ENCODE measurements around the gene CRYGB.
"Not testable (repeated sequence)": the region's sequence is repeated elsewhere in the genome, so short reads cannot be mapped to it uniquely, and the experiment has no call there.

The CRYGB gene

DNA sequence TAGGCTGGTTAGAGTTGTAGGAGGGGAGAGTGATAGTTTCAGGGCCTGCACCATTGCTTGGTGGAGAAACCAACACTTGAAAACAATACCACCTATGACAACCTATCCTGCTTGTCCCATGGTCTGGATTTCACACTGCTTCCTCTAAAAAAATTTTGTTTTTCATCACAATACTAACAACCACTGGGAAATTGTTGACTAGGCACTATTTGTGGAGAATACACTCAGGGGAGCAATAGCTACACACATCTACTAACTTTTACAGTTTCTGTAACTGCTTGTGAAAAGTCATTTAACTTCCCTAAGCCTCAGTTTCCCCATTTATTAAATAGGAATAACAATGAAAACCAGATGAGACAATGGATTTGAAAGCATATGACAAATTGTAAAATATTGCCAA lies 4.1 kb upstream of the CRYGB start:
- DNase-seq (no peak), ATAC-seq (no peak)

DNA sequence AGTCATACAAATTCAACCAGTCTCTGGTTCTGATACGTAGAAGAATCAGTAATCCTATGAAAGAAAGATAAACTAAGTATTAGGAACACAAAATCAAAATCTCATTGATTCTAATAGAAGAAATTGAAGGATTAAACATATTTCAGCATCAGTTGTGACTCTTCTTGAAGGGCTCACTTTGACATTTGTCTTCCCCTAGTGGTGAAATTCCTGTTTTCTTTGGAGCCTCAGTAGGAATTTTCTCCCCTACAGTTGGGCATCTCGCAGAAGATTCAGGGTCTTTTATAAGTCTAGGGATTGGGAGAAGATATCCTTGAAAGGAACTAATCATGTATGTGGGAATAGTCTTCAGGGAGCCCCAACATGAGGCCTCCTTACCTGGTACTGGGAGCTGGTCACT lies 2.8 kb upstream of the CRYGB start:
- ATAC-seq (no peak), DNase-seq (no peak)

DNA sequence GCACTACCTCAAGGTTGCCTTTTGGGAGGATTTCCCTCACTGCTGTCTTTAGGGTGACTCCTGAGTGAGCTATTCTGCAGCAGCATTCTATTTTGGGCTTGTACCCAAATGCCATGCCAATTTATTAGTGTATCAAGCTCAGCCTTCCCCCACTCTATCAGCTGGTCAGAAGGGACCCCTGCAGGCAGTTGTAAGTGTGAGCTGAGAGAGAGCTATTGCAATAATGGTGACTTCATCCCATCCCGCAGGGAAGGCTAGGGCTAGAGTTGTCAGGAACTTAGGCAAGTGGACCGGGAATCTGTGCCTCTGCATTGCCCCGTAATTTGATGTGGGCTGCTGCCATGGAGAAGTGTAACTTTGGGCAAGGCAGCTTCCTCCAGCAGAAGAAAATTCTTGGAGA lies 1.8 kb upstream of the CRYGB start:
- no peak for ATAC-seq
- no peak for DNase-seq

DNA sequence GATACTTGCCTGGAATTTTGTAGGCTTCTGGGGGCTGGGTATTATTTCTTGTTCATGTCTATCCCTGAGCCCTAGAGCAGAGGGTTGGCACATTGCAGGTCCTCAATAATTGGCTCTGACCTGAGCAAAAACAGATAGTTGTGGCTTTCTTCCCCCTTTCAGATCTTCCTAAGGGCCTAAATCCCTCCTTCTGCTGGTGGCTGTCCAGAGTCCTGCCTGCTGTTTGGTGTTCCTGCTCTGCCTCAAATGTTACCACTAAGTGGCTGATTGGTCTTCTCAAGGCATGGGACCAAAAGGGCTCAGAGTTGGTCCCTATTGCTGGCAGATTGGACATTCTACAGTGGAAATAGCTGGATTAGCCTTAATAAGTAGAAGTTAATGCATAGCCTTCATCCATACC lies 1.1 kb upstream of the CRYGB start:
- no peak for DNase-seq
- no peak for ATAC-seq

DNA sequence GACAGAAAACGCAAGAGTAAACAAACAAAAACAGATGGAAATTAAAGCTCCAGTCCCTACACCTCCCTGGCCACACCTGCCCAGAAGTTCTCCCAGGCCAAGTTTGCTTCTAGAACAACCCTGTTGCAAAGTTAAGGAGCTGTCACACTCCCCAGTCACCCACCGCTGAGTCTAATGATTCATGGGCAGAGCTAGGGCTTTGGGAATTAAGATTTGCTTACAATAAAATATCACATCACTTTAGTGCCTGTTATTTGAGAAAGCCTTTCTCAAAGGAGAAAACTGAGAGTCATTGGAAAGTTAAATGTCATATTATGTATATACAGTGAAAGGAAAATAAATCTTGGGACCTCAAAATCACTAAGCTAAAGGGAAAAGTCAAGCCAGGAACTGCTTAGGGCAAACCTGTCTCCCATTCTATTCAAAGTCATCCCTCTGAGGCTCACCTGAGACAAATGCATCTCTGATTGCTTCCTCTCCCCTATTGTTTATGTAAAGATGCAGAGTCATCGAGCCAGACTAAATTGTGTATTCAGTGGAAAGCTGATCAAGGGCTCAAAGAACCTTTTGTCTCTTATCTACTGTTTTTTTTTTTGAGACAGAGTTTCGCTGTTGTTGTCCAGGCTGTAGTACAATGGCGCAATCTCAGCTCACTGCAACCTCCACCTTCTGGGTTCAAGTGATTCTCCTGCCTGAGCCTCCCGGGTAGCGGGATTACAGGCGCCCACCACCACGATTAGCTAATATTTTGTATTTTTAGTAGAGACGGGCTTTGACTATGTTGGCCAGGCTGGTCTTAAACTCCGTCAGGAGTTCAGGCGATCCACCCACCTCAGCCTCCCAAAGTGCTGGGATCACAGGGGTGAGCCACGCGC lies 2.8 kb downstream of the CRYGB start:
- no peak for ATAC-seq
- no peak for DNase-seq

DNA sequence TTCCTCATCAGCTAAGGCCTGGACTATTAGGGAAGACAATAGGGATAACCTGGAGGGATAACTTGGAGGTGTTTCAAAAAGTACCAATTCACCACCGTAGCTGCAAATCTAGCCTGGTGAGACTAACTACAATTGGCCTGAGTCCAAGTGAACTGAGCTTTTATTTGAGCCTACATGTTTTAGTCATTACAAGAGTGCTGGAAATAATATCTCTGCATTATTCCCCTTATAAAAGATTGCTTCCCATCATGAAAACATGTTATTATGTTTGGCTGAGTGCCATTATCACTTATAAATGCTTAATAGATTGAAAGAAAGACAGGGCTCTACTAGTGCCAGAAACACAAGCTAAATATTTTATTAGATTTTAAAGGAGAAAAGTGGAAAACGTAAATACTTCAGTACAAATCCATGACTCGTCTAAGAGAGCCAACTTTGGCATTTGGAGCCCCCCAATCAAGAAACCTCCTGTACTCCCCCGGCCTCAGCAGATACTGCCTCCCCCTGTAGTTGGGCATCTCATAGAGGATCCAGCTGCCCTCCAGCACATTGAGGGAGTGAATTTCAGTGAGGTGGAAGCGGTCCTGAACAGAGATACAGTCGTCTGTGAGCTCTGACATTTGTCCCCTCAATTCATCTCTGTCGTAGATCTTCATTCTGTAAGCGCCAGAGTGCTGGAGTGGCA lies 3.6 kb downstream of the CRYGB start:
- ATAC-seq (no peak), DNase-seq (no peak)

DNA sequence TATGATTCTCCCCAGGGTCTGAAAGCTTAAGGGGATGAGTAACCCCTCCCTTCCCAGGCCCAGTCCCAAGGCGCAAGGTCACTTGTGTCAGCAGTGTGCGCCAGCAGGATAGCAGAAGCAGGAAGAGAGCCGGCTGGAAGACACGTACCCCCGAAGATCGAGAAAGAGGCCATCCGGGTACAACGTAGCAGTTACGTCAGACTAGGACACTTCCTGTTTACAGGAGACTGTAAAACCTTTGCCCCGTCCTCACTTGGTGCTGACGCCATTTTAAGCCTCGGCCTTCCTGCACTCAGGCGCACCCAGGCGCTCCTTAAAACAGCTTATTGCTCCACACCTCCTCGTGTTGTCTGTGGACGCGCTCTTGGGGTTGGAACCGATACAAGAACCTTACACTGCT lies 6.5 kb downstream of the CRYGB start:
- no peak for ATAC-seq

DNA sequence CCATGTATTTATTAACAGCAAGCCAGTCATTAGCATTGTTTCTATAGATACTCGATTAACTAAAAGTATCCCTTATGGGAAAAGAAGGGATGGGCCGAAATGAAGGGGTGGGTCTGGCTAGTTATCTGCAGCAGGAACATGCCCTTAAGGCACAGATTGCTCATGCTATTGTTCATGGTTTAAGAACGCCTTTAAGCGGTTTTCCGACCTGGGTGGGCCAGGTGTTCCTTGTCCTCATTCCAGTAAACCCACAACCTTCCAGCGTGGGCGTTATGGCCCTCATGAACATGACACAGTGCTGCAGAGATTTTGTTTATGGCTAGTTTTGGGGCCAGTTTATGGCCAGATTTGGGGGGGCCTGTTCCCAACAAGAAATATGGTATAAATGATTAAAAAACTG lies 7.6 kb downstream of the CRYGB start:
- not testable (repeated sequence) for ATAC-seq, DNase-seq

More for the DNA sequence above, 6.5 kb downstream of the CRYGB start:
- DNase-seq = no peak

DNA sequence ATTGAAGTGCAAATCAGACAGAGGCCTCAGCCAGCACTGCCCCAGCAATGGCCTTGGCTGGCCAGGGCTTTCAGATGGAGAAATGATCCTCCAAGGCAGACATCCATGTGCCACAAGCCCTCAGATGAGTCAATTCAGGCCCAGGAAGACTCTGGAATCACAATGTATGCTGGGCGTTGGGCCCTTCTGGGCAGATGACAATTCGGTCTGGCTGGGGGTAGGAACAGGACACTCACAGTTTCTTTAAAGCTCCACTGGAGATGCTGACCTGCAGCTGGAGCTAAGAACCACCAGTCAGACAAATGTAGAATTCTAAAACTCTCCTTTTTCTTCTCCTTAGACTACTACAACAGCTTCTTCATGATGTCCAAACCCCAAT lies 9.3 kb downstream of the CRYGB start:
- no peak for ATAC-seq
- no peak for DNase-seq

DNA sequence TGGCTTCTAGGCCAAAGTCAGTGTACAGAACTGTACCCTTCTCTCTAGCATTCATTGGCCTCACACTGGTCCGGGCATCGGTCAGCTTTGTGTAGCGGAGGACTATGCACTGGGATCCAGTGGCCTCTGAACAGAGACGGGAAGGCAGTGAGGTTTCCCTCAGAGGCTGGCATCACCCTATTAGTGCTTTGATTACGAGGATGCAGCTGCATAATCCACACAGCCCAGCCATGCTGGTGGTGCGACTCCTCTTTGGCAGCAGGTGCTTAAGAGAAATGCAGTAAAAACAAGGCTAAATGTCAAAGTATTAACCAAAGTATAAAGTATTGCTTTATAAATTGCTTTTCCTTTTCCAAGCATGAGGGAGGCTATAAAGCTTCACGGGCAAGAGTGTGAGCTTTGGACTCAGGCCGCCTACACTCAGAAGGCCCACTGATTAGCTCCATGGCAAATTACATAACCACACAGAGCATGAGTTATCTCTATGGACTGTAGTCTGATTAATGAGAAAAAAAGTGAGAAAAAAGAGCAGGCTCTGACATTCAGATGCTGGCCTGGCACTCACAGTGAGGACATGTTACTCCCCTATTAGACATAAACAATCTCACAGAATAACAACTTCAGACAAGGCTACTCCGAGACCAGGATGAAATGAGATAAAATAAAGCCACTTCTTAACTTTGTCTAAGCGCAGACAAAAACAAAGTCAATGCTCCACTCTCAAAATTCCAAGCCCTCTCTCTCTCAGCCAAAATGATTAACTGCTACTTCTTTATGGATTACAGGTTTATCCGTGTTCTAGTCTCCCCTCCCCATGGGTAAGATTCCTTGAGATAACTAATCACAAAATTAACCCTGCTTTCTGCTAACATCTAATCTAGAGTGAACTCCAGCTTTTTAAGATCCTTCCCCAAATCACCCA lies 9.9 kb downstream of the CRYGB start:
- ATAC-seq = no peak
- DNase-seq = no peak

DNA sequence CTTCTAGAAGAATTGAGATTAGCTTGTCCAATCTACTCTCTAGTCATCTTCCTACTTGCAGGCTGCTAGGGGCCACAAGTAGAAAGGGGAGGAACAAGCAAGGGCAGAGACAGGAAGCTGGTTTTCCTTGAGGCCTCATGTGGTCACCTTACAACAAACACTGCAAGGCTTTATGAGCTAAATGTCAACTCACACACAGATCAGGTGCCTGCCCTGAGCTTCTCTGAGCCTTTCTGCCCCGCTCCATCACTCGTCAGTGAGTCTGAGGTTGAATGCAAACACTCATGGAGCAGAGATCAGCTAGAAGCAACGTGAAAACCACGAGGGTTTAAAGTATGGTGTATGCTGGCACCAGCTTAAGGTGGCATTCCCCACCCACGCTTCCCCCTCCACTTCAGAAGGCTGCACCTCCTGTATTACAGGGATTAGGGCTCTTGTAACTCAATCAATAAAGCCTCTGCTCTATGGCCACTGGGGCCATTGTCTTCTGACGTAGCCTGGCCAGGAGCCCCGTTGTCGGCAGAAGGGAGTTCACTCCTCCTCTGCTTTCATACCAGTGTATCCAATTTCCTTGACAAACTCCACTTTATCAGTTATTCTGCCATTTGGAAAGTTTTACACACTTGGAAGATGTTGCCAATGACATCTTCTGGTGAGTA lies 10.9 kb downstream of the CRYGB start:
- DNase-seq (peak; percentile 20), ATAC-seq (peak; percentile 90)

DNA sequence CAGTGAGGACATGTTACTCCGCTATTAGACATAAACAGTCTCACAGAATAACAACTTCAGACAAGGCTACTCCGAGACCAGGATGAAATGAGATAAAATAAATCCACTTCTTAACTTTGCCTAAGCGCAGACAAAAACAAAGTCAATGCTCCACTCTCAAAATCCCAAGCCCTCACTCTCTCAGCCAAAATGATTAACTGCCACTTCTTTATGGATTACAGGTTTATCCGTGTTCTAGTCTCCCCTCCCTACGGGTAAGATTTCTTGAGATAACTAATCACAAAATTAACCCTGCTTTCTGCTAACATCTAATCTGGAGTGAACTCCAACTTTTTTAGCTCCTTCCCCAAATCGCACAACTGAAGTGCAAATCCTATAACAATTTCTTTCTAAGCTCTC lies 15.2 kb downstream of the CRYGB start:
- DNase-seq (no peak), ATAC-seq (no peak)

DNA sequence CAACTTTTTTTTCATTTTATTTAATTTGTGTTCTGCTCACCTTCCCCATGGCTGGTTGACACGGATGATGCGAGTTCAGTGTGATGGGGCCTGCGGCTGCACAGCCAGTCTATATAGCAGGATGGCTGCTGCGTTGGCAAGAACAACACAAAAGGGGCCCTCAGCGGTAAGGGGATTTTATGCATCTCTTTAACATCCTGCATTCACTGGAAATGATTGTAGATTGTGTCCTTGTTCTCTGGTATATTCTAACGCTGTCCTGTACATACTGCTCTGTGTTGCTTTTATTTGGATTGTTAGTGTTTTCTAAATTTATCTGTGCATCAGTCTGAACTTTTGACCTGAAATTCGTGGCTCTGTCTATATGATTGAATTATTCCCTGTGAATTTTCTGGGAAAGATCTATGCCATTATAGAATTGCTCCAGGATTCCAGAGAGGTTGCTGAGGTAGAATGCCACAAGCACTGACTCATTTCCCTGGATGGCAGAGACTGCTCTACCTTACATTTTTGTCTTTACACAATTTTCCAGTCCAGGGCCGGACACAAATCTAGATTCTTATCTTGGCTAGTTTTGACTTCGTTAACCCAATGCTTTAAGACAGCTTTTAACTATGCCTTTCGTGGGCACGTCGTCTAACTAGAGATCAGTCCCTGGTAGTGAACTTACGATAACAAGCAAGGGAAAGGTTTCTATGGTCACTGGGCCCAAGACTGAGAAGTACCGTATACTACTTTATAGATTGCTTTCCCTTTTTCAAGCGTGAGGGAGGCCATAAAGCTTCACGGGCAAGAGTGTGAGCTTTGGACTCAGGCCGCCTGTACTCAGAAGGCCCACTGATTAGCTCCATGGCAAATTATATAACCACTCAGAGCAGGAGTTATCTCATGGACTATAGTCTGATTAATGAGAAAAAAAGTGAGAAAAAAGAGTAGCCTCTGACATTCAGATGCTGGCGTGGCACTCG lies 15.9 kb downstream of the CRYGB start, which contains the start of gene CRYGC:
Gene CRYGC (minus strand): TSS at position 85 of the 968 bp plus-strand sequence. CDS start 36 bp downstream, at position 49.
- ATAC-seq (no peak), DNase-seq (no peak)

DNA sequence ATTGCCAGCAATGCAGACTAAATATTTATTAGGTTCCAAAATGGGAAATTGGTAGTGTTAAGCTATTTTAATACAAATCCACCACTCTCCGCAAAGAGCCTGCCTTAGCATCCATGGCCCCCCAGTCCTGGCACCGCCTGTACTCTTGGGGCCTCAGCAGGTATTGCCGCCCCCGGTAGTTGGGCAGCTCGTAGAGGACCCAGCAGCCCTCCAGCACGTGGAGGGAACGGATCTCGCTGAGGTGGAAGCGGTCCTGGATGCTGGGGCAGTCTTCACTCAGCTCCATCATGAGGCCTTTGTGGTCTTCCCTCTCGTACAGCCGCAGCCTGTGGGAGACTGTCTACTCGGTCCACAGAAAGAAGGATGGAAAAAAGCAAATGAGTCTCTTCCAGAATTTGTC lies 17.8 kb downstream of the CRYGB start:
- DNase-seq (no peak), ATAC-seq (no peak)

DNA sequence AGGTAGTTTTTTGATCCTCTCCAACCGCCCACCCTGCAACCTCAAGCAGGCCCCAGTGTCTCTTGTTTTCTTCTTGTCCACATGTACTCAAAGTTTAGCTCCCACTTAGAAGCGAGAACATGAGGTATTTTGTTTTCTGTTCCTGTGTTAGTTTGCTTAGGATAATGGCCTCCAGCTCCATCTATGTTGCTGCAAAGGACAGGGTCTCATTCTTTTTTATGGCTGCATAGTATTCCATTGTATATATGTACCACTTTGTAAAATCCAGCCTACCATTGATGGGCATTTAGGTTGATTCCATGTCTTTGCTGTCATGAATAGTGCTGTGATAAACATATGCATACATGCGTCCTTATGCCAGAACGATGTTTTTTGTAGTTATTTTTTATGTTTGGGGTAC lies 18.9 kb downstream of the CRYGB start:
- DNase-seq = no peak
- ATAC-seq = no peak

DNA sequence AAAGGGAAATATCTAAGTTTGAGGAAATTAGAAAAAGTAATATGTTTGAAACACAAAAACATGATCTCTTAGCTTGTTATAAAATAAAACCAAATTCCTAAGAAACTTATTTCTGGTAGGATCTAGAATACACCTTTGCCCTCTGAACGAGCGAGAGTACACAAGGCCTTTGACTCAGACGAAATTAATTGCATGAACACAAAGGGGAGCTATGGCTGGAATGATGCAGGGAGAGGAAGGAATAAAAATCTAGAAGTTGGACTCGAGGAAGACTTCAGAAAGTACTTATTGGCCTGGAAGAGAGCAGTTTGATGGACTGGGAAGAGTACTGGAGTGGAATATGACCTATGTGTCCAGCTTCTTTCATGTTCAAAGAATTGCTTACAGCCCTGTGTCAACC lies 20.7 kb downstream of the CRYGB start:
- DNase-seq (no peak), ATAC-seq (no peak)

DNA sequence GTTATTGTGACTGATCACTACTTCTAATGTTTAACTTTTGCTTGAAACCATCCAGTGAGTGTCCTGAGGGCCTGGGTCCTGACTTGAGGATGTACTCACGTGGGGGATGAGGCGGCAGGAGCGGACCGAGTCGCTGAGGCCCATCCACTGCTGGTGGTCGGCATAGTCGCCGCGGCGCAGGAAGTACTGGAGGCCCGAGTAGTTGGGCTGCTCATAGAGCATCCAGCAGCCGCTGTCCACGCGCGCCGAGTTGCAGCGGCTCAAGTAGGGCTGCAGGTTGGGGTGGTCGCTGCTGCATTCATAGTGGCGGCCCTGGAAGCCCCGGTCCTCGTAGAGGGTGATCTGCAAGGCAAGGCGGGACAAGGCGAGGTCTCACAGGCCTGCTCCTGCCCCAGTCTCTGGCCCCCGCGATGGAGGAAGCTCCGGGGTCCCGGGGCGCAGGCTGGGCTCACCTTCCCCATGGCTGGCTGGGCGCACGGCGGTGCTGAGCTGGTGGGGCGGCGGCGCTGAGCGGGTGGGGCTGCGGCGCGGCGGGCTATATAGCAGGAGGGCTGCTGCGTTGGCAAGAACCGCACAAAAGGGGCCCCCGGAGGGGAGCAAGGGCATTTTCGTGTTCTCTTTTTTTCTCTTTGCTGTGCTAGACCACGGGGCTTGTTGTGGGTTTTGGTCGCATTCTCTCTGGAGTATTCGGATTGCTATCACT lies 21.8 kb downstream of the CRYGB start, which contains the start of gene CRYGD:
Gene CRYGD (minus strand): TSS at position 512 of the 703 bp plus-strand sequence. CDS start 51 bp downstream, at position 461.
- ATAC-seq (peak; percentile 69), DNase-seq (peak; percentile 33)

DNA sequence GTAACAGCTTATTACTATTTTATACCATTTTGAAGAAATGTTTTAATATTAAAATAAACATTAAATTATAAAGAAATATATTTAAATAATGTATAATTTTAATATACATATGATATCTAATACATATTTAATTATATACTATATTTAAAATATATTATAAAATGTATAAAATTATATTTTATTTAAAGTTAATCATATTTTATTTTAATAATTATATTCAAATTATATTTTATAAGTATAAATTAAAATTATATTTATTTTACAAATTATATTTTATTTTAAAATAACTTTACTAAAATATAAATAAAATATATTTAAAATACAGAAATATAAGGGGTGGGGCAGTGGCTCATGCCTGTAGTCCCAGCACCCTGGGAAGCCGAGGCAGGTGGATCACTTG lies 23.7 kb downstream of the CRYGB start:
- ATAC-seq (no peak), DNase-seq (no peak)

DNA sequence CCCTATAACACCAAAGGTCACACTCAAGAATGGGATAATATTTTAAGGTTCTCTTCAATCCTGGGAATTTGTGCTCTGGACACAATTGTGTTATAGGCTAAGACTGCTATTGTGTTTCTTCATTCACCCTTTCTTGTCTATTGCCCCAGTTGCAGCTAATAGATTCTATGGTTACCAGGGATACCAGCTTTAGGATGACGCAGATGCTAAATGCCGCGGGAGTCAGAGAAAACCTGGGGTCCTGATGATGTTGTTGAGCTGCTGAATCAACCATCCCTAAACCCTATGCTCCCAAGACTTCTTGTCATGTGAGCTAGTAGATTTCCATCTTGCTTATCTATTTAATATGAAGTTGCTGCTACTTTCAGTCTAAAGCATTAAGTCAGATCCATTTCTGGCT lies 27.0 kb downstream of the CRYGB start:
- DNase-seq = no peak
- ATAC-seq = no peak

DNA sequence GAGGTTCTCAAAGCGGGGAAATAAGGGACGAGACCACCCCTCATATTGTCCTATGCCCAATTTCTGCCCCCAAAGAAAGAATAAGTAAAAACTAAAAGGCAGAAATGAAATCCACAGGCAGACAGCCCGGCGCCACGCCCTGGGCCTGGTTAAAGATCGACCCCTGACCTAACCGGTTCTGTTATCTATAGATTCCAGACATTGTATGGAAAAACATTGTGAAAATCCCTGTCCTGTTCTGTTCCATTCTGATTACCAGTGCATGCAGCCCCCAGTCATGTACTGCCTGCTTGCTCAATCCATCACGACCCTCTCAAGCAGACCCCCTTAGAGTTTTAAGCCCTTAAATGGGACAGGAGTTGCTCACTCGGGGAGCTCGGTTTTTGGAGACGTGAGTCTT lies 28.6 kb downstream of the CRYGB start:
- ATAC-seq, DNase-seq: not testable (repeated sequence)

Measured in stimulated activated naive CD8-positive, alpha-beta T cell treated with anti-CD3 and anti-CD28 coated beads, Interleukin-15, Interleukin-2, amounts not matched to agents 100 U/mL and 50 U/mL, for 24 hours (primary cell).